GM19193 (cell line): ENCODE data around the gene RBMX.

Experiments used
- POLR2A ChIP-seq: IDR thresholded peaks from 4 replicates; pipeline ENCODE4 v1.6.1; 2011; ENCODE audit not compliant: insufficient read depth, insufficient read length; ENCODE audit errors: extremely low read depth

RBMX gene

DNA sequence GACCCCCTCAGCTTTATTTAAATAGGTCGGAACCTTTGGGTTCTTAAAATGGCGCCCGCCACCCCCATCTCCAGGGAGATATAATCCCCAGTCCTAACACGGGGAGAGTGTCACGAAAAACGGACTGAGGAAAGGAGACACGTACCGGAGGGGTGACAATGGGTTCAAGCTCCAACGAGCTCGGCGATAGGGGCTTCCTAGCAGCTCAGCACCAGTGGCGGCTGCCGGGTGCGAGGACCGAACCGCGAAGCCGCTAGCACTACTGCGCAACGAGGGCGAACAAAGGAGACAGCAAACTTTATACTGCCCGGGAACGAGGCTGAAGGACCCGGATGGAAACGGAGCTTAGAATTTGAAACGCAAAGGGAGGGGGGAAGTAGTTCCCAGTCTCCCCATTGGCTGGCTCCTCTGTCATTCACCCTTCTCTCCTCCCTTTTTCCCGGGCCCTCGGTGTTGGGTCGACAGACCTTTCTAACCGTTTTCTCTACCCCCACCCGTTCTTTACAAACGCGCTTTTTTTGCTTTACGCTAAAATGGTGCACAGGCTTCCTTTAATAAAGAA is at the start of gene RBMX:
Gene RBMX, minus strand, starts transcription at position 274 of the 562 bp plus-strand sequence. CDS start 1,298 bp downstream, outside the sequence.
- peak; percentile 99 for TF ChIP-seq POLR2A

DNA sequence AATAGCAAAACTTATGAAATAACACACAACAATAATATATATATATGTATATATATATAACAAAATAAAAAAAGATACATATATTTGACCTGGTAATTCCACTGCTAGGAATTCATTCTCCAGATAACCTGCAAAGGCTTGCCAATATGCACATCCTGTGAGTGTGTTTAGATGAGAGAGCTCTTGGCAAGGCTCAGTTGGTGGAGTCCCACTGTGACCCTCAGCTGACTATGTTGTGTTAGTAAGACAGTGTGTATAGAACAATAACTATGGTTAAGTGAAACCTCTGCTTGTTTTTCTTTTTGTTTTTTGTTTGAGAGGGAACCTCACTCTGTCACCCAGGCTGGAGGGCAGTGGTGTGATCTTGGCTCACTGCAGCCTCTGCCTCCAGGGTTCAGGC is 39.5 kb upstream of the RBMX start:
- TF ChIP-seq POLR2A, result no peak

- TF ChIP-seq POLR2A, result no peak
Observed at GRCh38 chrX:136916827-136917226, 36.3 kb upstream of the RBMX start.

- no peak for TF ChIP-seq POLR2A
Observed at GRCh38 chrX:136911253-136911652, 30.7 kb upstream of the RBMX start.

DNA sequence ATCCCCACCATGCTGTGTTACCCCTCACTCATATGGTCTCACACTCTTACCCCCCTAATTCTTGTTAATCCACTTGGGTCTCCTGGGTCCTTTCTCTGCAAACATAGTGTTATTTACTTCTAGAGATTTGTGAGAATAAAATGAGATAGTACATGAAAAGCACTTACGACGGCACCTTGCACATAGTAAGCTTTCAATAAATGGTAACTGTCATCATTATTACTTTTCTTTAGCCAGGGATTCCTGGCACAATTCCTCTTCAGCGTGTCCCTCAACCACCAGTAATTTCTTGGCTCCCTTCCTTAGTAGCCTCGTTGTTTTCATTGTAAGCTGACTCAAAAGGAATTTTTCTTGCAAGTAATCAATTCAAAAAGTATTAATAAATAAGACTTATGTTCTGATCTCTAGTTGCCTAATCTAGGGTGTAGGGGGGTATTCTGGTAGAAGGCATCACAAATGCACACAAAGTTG is 30.1 kb upstream of the RBMX start:
- no peak for TF ChIP-seq POLR2A

- TF ChIP-seq POLR2A, result peak; percentile 23
Observed at GRCh38 chrX:136909706-136910564, 29.4 kb upstream of the RBMX start.

DNA sequence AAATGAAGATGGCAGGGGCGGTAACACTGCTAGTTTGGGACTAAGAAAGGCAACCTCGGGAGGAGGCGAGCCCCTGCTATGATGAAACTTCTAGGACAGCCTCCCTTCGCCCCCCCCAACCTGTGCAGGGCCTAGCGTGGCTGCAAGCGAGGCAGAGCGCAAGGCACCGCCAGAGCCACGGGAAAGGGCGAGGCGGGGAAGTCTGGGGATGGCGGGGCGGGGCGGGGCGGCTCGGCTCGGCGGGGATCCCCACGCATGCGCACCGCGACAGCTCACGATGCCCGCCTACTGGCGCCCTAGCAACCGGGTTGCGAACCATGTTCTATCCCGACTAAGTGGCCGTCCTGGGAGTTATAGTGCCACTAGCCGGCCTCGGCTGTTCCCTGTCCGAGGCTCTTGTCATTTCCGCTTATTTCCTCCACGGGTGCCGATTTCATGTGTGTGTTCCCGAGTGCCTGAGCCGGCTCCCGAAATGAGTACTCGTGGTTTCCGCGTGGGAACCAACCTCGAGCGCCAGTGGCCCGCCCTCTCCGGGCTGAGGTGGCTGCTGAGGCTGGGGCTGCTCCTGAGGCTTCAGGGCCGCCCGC is 28.7 kb upstream of the RBMX start:
- no peak for TF ChIP-seq POLR2A

- TF ChIP-seq POLR2A, result no peak
Observed at GRCh38 chrX:136907621-136908020, 27.1 kb upstream of the RBMX start.

GRCh38 chrX:136906921-136907510 is 26.5 kb upstream of the RBMX start:
- no peak for TF ChIP-seq POLR2A

- TF ChIP-seq POLR2A, result no peak
Observed at GRCh38 chrX:136899221-136899620, 18.7 kb upstream of the RBMX start.

GRCh38 chrX:136896121-136896914 is 15.8 kb upstream of the RBMX start:
- no peak for TF ChIP-seq POLR2A

GRCh38 chrX:136892412-136892811 is 11.9 kb upstream of the RBMX start:
- no peak for TF ChIP-seq POLR2A

DNA sequence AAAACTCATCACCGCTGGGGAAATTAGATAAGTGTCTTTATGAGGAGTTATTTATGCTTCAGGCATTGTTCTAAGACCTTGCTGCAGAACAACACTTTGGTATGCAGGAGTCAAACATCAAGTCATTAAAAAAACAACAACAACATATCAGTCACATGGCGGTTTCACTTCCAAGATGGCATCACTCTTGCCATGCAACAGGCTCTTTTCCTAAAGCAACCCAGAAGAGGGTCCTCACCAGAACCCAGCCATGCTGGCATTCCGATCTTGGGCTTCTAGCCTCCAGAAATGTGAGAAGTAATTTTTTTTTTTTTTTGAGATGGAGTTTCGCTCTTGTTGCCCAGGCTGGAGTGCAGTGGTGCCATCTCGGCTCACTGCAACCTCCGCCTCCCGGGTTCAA is 8.7 kb upstream of the RBMX start:
- TF ChIP-seq POLR2A, result no peak

- TF ChIP-seq POLR2A, result no peak
Observed at GRCh38 chrX:136880003-136880451, 498 bp downstream of the RBMX start.
